Measurements from ENCODE around the gene RRAD.

The RRAD gene

DNA sequence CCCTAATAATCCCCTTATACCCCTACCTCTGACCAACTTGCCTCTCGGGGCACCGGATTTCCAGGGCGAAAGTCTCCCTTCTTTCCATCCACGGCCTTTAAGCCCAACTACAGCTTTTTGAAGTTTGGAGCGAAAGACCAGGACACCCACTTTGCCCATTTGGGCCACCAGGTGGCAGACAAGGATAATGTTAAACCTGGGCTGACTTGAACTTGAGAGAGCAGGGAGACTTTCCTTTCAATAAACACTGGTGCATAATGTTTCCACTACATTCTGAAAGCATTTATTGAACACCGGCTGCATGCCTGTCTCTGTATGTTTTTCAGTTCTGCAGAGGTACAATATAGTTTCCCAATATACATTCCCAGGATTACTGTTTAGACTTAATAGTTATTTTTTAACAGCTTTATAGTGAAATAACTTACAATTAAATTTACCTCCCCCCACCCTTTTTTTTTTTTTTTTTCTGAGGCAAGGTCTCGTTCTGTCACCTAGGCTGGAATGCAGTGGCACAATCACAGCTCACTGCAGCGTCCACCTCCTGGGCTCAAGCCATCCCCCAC is 28.8 kb upstream of the RRAD start:
- peak; percentile 55 for DNase-seq (ENCODE audit: extremely low read depth, low read depth)
- no peak overlapping the region for H3K4me3 ChIP-seq (replicated peaks; ENCODE audit: low read depth, low read length)
- TF ChIP-seq, protein P1, sequence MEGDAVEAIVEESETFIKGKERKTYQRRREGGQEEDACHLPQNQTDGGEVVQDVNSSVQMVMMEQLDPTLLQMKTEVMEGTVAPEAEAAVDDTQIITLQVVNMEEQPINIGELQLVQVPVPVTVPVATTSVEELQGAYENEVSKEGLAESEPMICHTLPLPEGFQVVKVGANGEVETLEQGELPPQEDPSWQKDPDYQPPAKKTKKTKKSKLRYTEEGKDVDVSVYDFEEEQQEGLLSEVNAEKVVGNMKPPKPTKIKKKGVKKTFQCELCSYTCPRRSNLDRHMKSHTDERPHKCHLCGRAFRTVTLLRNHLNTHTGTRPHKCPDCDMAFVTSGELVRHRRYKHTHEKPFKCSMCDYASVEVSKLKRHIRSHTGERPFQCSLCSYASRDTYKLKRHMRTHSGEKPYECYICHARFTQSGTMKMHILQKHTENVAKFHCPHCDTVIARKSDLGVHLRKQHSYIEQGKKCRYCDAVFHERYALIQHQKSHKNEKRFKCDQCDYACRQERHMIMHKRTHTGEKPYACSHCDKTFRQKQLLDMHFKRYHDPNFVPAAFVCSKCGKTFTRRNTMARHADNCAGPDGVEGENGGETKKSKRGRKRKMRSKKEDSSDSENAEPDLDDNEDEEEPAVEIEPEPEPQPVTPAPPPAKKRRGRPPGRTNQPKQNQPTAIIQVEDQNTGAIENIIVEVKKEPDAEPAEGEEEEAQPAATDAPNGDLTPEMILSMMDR (IDR thresholded peaks at IDR 0.05; ENCODE audit: low read depth, low read length, missing control alignments), result peak; percentile 85

DNA sequence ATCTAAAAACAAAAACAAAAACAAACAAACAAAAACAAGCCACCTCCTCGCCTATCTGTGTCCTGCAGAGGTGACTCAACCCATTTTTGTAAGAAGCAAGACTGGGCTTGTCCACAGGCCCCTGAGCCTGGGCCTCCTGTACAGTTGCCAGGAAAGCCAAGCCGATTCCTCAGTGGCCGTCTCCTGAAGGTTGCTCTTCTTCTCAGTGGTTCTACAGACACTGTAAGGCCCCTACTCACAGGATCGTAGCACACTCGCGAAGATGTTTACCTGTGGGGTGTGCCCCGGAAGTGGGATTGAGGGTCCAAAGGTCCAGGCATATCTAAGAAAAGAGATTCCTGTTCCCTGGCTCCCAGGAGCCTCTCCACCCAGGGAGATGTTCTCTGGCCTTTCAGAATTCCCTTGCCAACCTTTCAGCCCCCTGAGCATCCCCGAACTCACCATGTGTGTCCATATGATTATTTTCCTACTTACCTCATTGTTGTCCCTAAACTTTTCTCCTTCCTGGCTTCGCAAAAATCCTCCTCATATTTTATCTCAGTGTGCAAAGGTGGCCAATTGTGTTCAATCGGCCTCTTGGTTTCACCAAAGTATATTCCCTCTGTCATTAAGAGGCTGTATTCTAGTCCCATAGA is 28.2 kb upstream of the RRAD start:
- DNase-seq (ENCODE audit: extremely low read depth, low read depth), result no peak
- no peak overlapping the region for H3K4me3 ChIP-seq (replicated peaks; ENCODE audit: low read depth, low read length)
- TF ChIP-seq, protein P1 (IDR thresholded peaks at IDR 0.05; ENCODE audit: low read depth, low read length, missing control alignments), result no peak

DNA sequence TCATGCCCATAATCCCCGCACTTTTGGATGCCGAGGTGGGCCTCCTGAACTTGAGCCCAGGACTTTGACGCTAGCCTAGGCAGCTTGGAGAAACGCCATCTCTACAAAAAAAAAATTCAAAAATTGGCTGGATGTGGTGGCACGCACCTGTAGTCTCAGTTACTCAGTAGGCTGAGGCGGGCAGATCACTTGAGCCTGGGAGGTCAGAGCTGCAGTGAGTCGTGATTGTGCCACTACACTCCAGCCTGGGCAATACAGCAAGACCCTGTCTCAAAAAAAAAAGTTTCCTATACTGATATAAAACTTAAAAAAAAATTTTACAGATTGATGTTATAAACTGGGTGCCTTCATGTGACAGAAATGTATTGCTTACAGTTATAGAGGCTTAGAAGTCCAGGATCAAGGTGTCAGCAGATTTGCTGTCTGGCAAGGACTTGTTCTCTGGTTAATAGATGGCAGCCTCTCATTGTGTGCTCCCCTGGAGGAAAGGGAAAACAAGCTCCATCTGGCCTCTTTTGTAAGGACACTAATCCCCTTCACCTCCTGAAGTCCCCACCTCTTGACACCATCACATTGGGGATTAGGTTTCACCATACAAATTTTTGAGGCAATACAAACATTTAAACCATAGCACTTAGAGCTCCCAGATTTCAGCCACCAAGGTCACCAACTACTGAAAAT is 27.2 kb upstream of the RRAD start:
- DNase-seq (ENCODE audit: extremely low read depth, low read depth), result no peak
- H3K4me3 ChIP-seq (replicated peaks; ENCODE audit: low read depth, low read length), result no peak overlapping the region
- TF ChIP-seq, protein P1 (IDR thresholded peaks at IDR 0.05; ENCODE audit: low read depth, low read length, missing control alignments), result no peak

DNA sequence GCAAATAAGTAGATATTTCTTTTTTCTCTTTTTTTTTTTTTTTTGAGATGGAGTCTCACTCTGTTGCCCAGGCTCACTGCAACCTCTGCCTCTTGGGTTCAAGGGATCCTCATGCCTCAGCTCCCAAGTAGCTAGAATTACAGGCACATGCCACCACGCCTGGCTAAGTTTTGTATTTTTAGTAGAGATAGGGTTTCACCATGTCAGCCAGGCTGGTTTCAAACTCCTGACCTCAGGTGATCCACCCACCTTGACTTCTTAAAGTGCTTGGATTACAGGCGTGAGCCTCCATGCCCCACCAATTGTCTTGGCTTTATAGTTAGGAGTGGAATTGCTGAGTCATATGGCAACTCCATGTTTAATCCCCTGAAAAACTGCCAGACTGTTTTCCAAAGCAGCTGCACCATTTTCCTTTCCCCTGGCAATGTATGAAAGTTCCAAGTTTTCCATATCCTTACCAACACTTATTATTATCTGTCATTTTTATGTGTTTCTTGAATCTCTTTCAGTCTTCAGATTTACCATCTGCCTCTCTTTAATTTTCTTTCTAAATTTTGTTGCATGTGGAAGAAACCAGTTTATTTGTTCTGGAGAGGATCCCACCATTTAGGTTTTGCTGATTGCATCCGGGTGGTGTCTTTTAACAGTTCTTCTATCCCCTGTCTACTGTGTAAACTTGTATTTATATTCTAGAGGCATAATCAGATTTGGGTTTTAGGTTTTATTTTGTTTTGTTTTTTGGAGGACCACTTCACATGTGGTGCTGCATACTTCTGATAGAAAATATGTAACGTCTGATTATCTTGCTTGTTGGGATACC is 25.8 kb upstream of the RRAD start:
- no peak overlapping the region for H3K4me3 ChIP-seq (replicated peaks; ENCODE audit: low read depth, low read length)
- DNase-seq (ENCODE audit: extremely low read depth, low read depth), result no peak
- TF ChIP-seq, protein P1 (IDR thresholded peaks at IDR 0.05; ENCODE audit: low read depth, low read length, missing control alignments), result no peak

DNA sequence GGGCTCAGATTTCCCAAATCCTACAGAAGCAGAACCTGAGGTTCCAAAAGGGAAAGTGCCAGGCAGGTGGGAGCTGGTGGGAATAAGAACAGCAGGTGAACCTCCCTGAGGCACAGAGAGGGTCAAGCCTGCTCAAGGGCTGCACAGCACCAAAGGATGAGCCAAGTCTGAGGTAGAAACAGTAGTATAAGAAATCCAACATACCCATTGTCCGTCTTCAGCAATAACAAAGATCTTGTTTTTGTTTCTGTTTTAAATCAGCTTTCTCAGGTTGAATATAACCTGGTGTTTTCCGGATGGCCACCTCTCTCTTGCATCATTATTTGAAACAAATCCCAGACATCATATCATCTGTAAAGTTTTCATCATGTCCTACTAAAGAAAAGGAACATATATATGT is 25.1 kb upstream of the RRAD start:
- no peak overlapping the region for H3K4me3 ChIP-seq (replicated peaks; ENCODE audit: low read depth, low read length)
- no peak for DNase-seq (ENCODE audit: extremely low read depth, low read depth)
- TF ChIP-seq, protein P1 (IDR thresholded peaks at IDR 0.05; ENCODE audit: low read depth, low read length, missing control alignments), result no peak

DNA sequence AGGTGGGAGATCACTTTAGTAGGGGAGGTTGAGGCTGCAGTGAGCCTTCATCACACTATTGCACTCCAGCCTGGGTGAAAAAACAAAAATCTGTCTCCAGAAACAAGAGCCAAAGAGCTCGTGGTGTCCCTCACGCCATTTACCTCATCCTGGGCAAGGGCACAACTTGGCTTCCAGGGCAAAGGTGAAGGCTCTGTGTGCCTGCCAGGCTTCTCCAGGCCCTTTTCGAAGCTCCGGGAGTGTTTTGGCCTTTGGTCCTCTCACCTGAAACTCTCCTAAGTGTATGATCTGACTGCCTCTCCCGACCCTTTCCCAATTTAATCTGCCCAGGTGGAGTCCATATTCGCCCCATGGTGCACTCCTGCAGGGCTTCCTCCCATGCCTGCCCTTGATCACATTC is 24.1 kb upstream of the RRAD start:
- no peak overlapping the region for H3K4me3 ChIP-seq (replicated peaks; ENCODE audit: low read depth, low read length)
- TF ChIP-seq, protein P1 (IDR thresholded peaks at IDR 0.05; ENCODE audit: low read depth, low read length, missing control alignments), result no peak
- no peak for DNase-seq (ENCODE audit: extremely low read depth, low read depth)
